Hepatocyte (in vitro differentiated cells): ENCODE results near the gene FAU.

Experiments
- EZH2 ChIP-seq: fragments of 200-600 bp; sonication (generic); IDR thresholded peaks from 2 replicates; pipeline ENCODE4 v1.6.1; 2016; ENCODE audit warnings: antibody characterized with exemption, mild to moderate bottlenecking, borderline replicate concordance
- EZH2phosphoT487 ChIP-seq: fragments of 200-600 bp; sonication (generic); IDR thresholded peaks from one replicate; pipeline ENCODE4 v1.6.1; 2018; ENCODE audit warnings: antibody characterized with exemption, mild to moderate bottlenecking, low read depth, moderate library complexity; ENCODE audit not compliant: unreplicated experiment, severe bottlenecking
- TF ChIP-seq, protein P1 (sequence below): fragments of 200-600 bp; sonication (generic); IDR thresholded peaks from 2 replicates; pipeline ENCODE4 v1.5.1; 2016; ENCODE audit warnings: antibody characterized with exemption, mild to moderate bottlenecking; ENCODE audit not compliant: poor library complexity

- TF ChIP-seq, protein P1, sequence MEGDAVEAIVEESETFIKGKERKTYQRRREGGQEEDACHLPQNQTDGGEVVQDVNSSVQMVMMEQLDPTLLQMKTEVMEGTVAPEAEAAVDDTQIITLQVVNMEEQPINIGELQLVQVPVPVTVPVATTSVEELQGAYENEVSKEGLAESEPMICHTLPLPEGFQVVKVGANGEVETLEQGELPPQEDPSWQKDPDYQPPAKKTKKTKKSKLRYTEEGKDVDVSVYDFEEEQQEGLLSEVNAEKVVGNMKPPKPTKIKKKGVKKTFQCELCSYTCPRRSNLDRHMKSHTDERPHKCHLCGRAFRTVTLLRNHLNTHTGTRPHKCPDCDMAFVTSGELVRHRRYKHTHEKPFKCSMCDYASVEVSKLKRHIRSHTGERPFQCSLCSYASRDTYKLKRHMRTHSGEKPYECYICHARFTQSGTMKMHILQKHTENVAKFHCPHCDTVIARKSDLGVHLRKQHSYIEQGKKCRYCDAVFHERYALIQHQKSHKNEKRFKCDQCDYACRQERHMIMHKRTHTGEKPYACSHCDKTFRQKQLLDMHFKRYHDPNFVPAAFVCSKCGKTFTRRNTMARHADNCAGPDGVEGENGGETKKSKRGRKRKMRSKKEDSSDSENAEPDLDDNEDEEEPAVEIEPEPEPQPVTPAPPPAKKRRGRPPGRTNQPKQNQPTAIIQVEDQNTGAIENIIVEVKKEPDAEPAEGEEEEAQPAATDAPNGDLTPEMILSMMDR = no peak
- TF ChIP-seq EZH2phosphoT487 (no peak), EZH2 (no peak)
Measured at GRCh38 chr11:65156926-65157325, 35.0 kb upstream of the FAU start.
